A549 (cell line): Measurements from ENCODE around the gene UBR2. TPM values are rescaled to one million over a fixed set of nuclear protein-coding genes. Genes with fewer than 3 reads are reported as not detected.

Experiments used
- ATAC-seq, 2 experiments: fragments of 200-7000 bp in 1 of 2; fragments of >200 bp in 1 of 2; cut with Nextera tagmentation in 1 of 2; cut with Tn5 transposase in 1 of 2; 3 replicates each; pipeline versions ENCODE4 v1.8.0 to v1.9.1; 2018 to 2020; ENCODE audit warnings: mild to moderate bottlenecking in 1 of 2, moderate library complexity in 1 of 2
- CTCF ChIA-PET: fragments of 300-600 bp; sonication (Branson Sonifier 250); formaldehyde crosslinking; extraction: SDS; loops from one replicate; lab custom pipeline; 2021; ENCODE audit warnings: antibody characterized with exemption, inconsistent platforms; lab: Yijun Ruan, JAX
- POLR2A ChIA-PET: fragments of 350-600 bp; formaldehyde crosslinking; extraction: SDS; loops from one replicate; lab custom pipeline; 2021; ENCODE audit warnings: antibody characterized with exemption, inconsistent platforms; lab: Yijun Ruan, JAX
- DNase-seq, 2 experiments: peaks; one replicate each; pipeline versions ENCODE4 v3.0.0 to v3.0.0-alpha.2; 2011 to 2016; ENCODE audit warnings: low read depth in 1 of 2, low spot score in 1 of 2
- FAIRE-seq: peaks from 2 replicates; lab custom pipeline; 2011; peaks lifted over from hg19 to GRCh38; lab: Jason Lieb, UNC
- H3K27ac ChIP-seq, 2 experiments: fragments of >200 bp; sonication (Bioruptor Twin); formaldehyde crosslinking; 3 replicates each; pipeline ENCODE4 v1.5.1; 2016 to 2017
- H3K4me1 ChIP-seq: fragments of >200 bp; sonication (Bioruptor Twin); formaldehyde crosslinking; 3 replicates; pipeline ENCODE4 v1.6.1; 2016
- H3K4me2 ChIP-seq: fragments of >200 bp; sonication (Bioruptor Twin); formaldehyde crosslinking; 3 replicates; pipeline ENCODE4 v1.6.1; 2016
- H3K4me3 ChIP-seq: fragments of >200 bp; sonication (Bioruptor Twin); formaldehyde crosslinking; 3 replicates; pipeline ENCODE4 v1.5.1; 2016
- H3K9me3 ChIP-seq: fragments of >200 bp; sonication (Bioruptor Twin); formaldehyde crosslinking; 3 replicates; pipeline ENCODE4 v1.6.1; 2016
- ATOH8 ChIP-seq: fragments of 250-450 bp; sonication (Bioruptor Pico); IDR thresholded peaks from 2 replicates; pipeline ENCODE4 v1.5.0; 2020; ENCODE audit warnings: low read depth, mild to moderate bottlenecking, moderate library complexity
- CBX2 ChIP-seq: fragments of 200-600 bp; sonication (generic); IDR thresholded peaks from 2 replicates; pipeline ENCODE4 v1.6.1; 2016; ENCODE audit warnings: low read depth, mild to moderate bottlenecking, borderline replicate concordance
- CBX8 ChIP-seq: fragments of 200-600 bp; sonication (generic); IDR thresholded peaks from 2 replicates; pipeline ENCODE4 v1.6.1; 2016
- HDAC2 ChIP-seq: fragments of 200-600 bp; sonication (generic); IDR thresholded peaks from 2 replicates; pipeline ENCODE4 v1.6.1; 2016
- HOXB5 ChIP-seq: fragments of 250-450 bp; sonication (Bioruptor Pico); IDR thresholded peaks from 2 replicates; pipeline ENCODE4 v1.5.0; 2020; ENCODE audit warnings: mild to moderate bottlenecking, moderate library complexity
- KDM1A ChIP-seq: fragments of 200-600 bp; sonication (generic); IDR thresholded peaks from 2 replicates; pipeline ENCODE4 v1.6.1; 2016; ENCODE audit warnings: low read depth, mild to moderate bottlenecking
- KDM5A ChIP-seq: fragments of 200-600 bp; sonication (generic); IDR thresholded peaks from 2 replicates; pipeline ENCODE4 v1.6.1; 2016; ENCODE audit warnings: antibody characterized with exemption, mild to moderate bottlenecking
- MAX ChIP-seq: IDR thresholded peaks from 2 replicates; pipeline ENCODE4 v1.6.1; 2012
- NR3C1 ChIP-seq: fragments of >200 bp; sonication (Bioruptor Twin); formaldehyde crosslinking; IDR thresholded peaks from 3 replicates; pipeline ENCODE4 v1.6.1; 2017
- RCOR1 ChIP-seq: fragments of 150-350 bp; IDR thresholded peaks from 2 replicates; pipeline ENCODE4 v1.6.1; 2014; ENCODE audit warnings: antibody characterized with exemption, low read length, low read depth
- REST ChIP-seq: fragments of 200-600 bp; sonication (generic); IDR thresholded peaks from 2 replicates; pipeline ENCODE4 v1.6.1; 2016; ENCODE audit warnings: antibody characterized with exemption, mild to moderate bottlenecking, moderate library complexity
- RNF2 ChIP-seq: fragments of 200-600 bp; sonication (generic); IDR thresholded peaks from 2 replicates; pipeline ENCODE4 v1.6.1; 2016; ENCODE audit warnings: low read depth, mild to moderate bottlenecking, antibody characterized with exemption, moderate library complexity, borderline replicate concordance
- SMC3 ChIP-seq: fragments of >200 bp; sonication (Bioruptor Twin); formaldehyde crosslinking; IDR thresholded peaks from 3 replicates; pipeline ENCODE4 v1.6.1; 2018; ENCODE audit warnings: inconsistent platforms
- TFCP2L1 ChIP-seq: fragments of 250-450 bp; sonication (Bioruptor Pico); IDR thresholded peaks from 2 replicates; pipeline ENCODE4 v1.5.0; 2021; ENCODE audit warnings: mild to moderate bottlenecking
- USF2 ChIP-seq: fragments of 450-650 bp; IDR thresholded peaks from 2 replicates; pipeline ENCODE4 v1.6.1; 2014; ENCODE audit warnings: antibody characterized with exemption
- ZC3H11A ChIP-seq: fragments of 450-650 bp; IDR thresholded peaks from 2 replicates; pipeline ENCODE4 v1.6.1; 2014; ENCODE audit warnings: antibody characterized with exemption, mild to moderate bottlenecking
- ZFP36 ChIP-seq: fragments of 450-650 bp; IDR thresholded peaks from 2 replicates; pipeline ENCODE4 v1.6.1; 2014; ENCODE audit warnings: borderline replicate concordance; ENCODE audit not compliant: partially characterized antibody
- ZNF302 ChIP-seq: fragments of 250-450 bp; sonication (Bioruptor Pico); IDR thresholded peaks from 2 replicates; pipeline ENCODE4 v1.9.0; 2021; ENCODE audit warnings: inconsistent platforms, mild to moderate bottlenecking, moderate library complexity
- WGBS: methylation state at CpG from one replicate; pipeline ENCODE4 v1.1.6; 2017; ENCODE audit errors: missing lambda C conversion rate; 5-methylcytosine and 5-hydroxymethylcytosine counted together
- polyA plus RNA-seq, 4 experiments: library from polyadenylated mRNA; depleted of rRNA in 3 of 4; stranded (reverse); fragments of >200 nt; fragmentation: RNase III in 1 of 4; extraction: RNeasy Plus Mini Kit Qiagen cat#74134 plus additional on column Dnase treatment in 1 of 4; gene quantifications; 2 replicates in 3 of 4; 3 replicates in 1 of 4; pipeline ENCODE4 v1.2.3, GENCODE V29; 2011 to 2017

The UBR2 gene
- polyA plus RNA-seq, 2 of the 4 experiments (the other 2 are of a cell fraction), result 5.5 to 15.2 TPM

GRCh38 chr6:42525206-42525605 lies 38.6 kb upstream of the UBR2 start:
- DNase-seq, result no peak
- no peak for FAIRE-seq
- Histone ChIP-seq H3K27ac (no peak overlapping the region), H3K9me3 (no peaks in the 10 kb centered on the region), H3K4me1 (peaks cover 6% of the 10 kb centered on the region; the same call in 2 of the 3 replicates), H3K4me2 (no peak overlapping the region), H3K4me3 (no peak overlapping the region)
- ATAC-seq, result no peak
- ChIA-PET POLR2A (no interaction called here), CTCF (interaction anchor here (0.7 kb wide), 1 partner anchor 15 kb away, joined by 3 read pairs; no protein-coding TSS in a partner anchor)
- 69% methylated on average over 4 of the region's 4 CpGs for WGBS
- TF ChIP-seq HOXB5 (no peak), HDAC2 (no peak), SMC3 (no peak)

GRCh38 chr6:42526616-42527015 lies 37.2 kb upstream of the UBR2 start:
- TF ChIP-seq NR3C1, result no peak
- 0 out of 2 replicates have a peak, but pooled peaks have one; percentile 5 for TF ChIP-seq USF2
- TF ChIP-seq, all 56 proteins: peak for 1
- 93% methylated on average over 3 of the region's 3 CpGs for WGBS
- Histone ChIP-seq H3K4me2 (no peak overlapping the region), H3K4me3 (no peak overlapping the region), H3K9me3 (no peaks in the 10 kb centered on the region), H3K4me1 (no peaks in the 10 kb centered on the region; the same call in 2 of the 3 replicates), H3K27ac (no peak overlapping the region)
- CTCF ChIA-PET, result interaction anchor here (0.7 kb wide), 2 partner anchors 18 to 21 kb away, joined by 3 to 4 read pairs; no protein-coding TSS in a partner anchor
- FAIRE-seq (no peak), DNase-seq (no peak), ATAC-seq (no peak)
- POLR2A ChIA-PET, result no interaction called here

- FAIRE-seq, result no peak
- CTCF ChIA-PET, result interaction anchor here (1.0 kb wide), 1 partner anchor 21 kb away, joined by 3 read pairs; no protein-coding TSS in a partner anchor
- Histone ChIP-seq H3K4me2 (no peak overlapping the region), H3K9me3 (no peaks in the 10 kb centered on the region), H3K4me1 (no peaks in the 10 kb centered on the region), H3K4me3 (no peak overlapping the region), H3K27ac (no peak overlapping the region)
- no peak for DNase-seq
- no peak for TF ChIP-seq KDM1A
- TF ChIP-seq ZC3H11A, result no peak
- TF ChIP-seq CBX2, result no peak
- no peak for TF ChIP-seq MAX
- TF ChIP-seq HDAC2, result no peak
- TF ChIP-seq KDM5A, result no peak
- TF ChIP-seq RCOR1, result no peak
- TF ChIP-seq ZNF302 (CRISPR knock-in tag), result no peak
- no peak for TF ChIP-seq CBX8
- no peak for TF ChIP-seq ZFP36
- TF ChIP-seq TFCP2L1 (CRISPR knock-in tag), result no peak
- no peak for TF ChIP-seq REST
- no peak for TF ChIP-seq RNF2
- TF ChIP-seq ATOH8, result no peak
- 91% methylated on average over 1 of the region's 1 CpG for WGBS
- no peak for ATAC-seq
- POLR2A ChIA-PET, result no interaction called here
Observed at GRCh38 chr6:42527204-42527603, 36.6 kb upstream of the UBR2 start.
